ENCODE measurements around the gene PLA2G6. TPM values are rescaled to one million over a fixed set of nuclear protein-coding genes. Genes with fewer than 3 reads are reported as not detected.

PLA2G6 gene
- total RNA-seq, 1 experiment from 2014 or later: 24.1 TPM

- Mint-ChIP-seq H3K27me3 (ENCODE audit: low read depth) (peaks cover 42% of the 10 kb centered on the region), H3K27ac (peak overlapping the region in 1 of 3 experiments; percentile 8; a peak in 1 of 7 replicates), H3K36me3 (ENCODE audit: insufficient read depth in 1 of 3, low read depth in 3 of 3) (no peaks in the 10 kb centered on the region), H3K9me3 (peaks cover 5 to 12% of the 10 kb centered on the region in 2 experiments), H3K4me3 (no peak overlapping the region), H3K4me1 (peaks cover 5 to 6% of the 10 kb centered on the region in 2 experiments; a peak in 3 of 4 replicates)
- H3K4ac ChIP-seq (ENCODE audit: low read depth, low read length): no peak overlapping the region; the same call in 1 of the 2 replicates
- H4K20me1 ChIP-seq (ENCODE audit: control insufficient read depth, insufficient read depth, insufficient read length): no peaks in the 10 kb centered on the region
- H3K4me1 ChIP-seq (ENCODE audit: insufficient read depth, low read length): no peaks in the 10 kb centered on the region
- no peak overlapping the region for H2BK20ac ChIP-seq (ENCODE audit: low read depth, low read length, poor library complexity, severe bottlenecking)
- H2BK15ac ChIP-seq (ENCODE audit: low read depth, low read length): no peak overlapping the region
- H3K79me1 ChIP-seq (ENCODE audit: insufficient read depth, low read depth, low read length, poor library complexity, severe bottlenecking): no peaks in the 10 kb centered on the region
- no peak overlapping the region for H3K56ac ChIP-seq (ENCODE audit: insufficient read length, low read depth, low read length)
- DNase-seq: peak; percentile 20
- no peak overlapping the region for H3K9ac ChIP-seq (ENCODE audit: extremely low read depth, insufficient read length, low read length)
- no peaks in the 10 kb centered on the region for H3K23me2 ChIP-seq (ENCODE audit: insufficient read length, low read depth, low read length, poor library complexity, severe bottlenecking)
- no peak overlapping the region for H2AK5ac ChIP-seq (ENCODE audit: insufficient read length, low read length)
- H4K5ac ChIP-seq (ENCODE audit: insufficient read length, low read depth, low read length): no peak overlapping the region
- no peak for TF ChIP-seq CTCF (conservative IDR thresholded peaks at IDR 0.05)
- no peak overlapping the region for H2BK12ac ChIP-seq (ENCODE audit: insufficient read length, low read depth, low read length)
- H2BK120ac ChIP-seq (ENCODE audit: low read depth, low read length, poor library complexity, severe bottlenecking): no peak overlapping the region
- H3K18ac ChIP-seq (ENCODE audit: insufficient read length, low read depth, low read length): no peak overlapping the region
- peak overlapping the region; percentile 30 for H2BK5ac ChIP-seq (ENCODE audit: insufficient read length, low read length)
- no peak overlapping the region for H2AFZ ChIP-seq (ENCODE audit: low read length)
- no peak overlapping the region for H3K23ac ChIP-seq (ENCODE audit: insufficient read length, low read depth, low read length)
- H3T11ph ChIP-seq (ENCODE audit: low read length): no peak overlapping the region
- H3K79me2 ChIP-seq (ENCODE audit: insufficient read depth, low read length): 0 out of 2 replicates have a peak, but pooled peaks cover 2% of the 10 kb centered on the region
- H4K8ac ChIP-seq (replicated peaks; ENCODE audit: insufficient read length, low read depth, low read length): no peak overlapping the region
- no peak overlapping the region for H3K4me2 ChIP-seq (ENCODE audit: insufficient read depth, insufficient read length, low read length)
- H3K14ac ChIP-seq (ENCODE audit: insufficient read depth, low read length): peak overlapping the region; percentile 12; the same call in 1 of the 2 replicates
- no peak overlapping the region for H4K91ac ChIP-seq (ENCODE audit: insufficient read length, low read depth, low read length)
- WGBS (ENCODE audit: extremely low coverage, insufficient read length, low lambda C conversion rate): no CpG with 5 or more reads among the region's 10 CpGs
- H3K27ac ChIP-seq (ENCODE audit: insufficient read length, low read depth, low read length): no peak overlapping the region
- no peaks in the 10 kb centered on the region; the same call in 1 of the 2 replicates for H3K27me3 ChIP-seq (ENCODE audit: insufficient read depth, low read length)
- H3K9me3 ChIP-seq (ENCODE audit: control insufficient read depth, low read depth, low read length): no peaks in the 10 kb centered on the region
Observed at GRCh38 chr22:38191731-38192474, 10.3 kb upstream of the PLA2G6 start.

Measured in H9 (cell line).